SKM-1 treated with dmso at 0.1 percent for 144 hours (cell line): Measurements from ENCODE around the gene ZCCHC24.

Source experiments
- DNase-seq: peaks from one replicate; lab custom pipeline; 2025; ENCODE audit not compliant: unreplicated experiment; lab: John Stamatoyannopoulos, UW

ZCCHC24 gene

DNA sequence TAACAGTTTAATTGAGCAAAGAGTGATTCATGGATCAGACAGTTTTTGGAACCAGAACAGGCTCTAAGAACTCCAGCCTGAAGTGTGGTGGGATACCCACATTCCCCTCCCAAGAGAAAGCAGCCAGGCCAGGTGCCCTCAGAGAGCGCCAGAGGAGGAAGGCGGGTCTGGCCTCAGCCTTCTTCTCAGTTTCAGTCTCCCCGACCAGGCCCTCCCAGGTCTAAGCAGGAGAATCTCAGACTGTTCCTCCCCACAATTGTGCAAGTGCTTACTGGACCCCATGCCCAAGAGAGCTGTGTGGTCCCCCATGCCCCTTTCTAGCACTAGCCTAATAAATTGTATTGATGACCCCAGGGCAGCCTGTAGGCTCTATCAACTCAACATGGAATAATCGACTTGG is 72.6 kb downstream of the ZCCHC24 start:
- DNase-seq, result no peak

GRCh38 chr10:79367426-79368189 is 77.8 kb downstream of the ZCCHC24 start:
- DNase-seq, result no peak

- no peak for DNase-seq
Observed at GRCh38 chr10:79361726-79362397, 83.6 kb downstream of the ZCCHC24 start.

- DNase-seq, result no peak
Observed at GRCh38 chr10:79360499-79361342, 84.7 kb downstream of the ZCCHC24 start.

- no peak for DNase-seq
Observed at GRCh38 chr10:79359816-79360498, 85.5 kb downstream of the ZCCHC24 start.

GRCh38 chr10:79358811-79359210 is 86.6 kb downstream of the ZCCHC24 start:
- no peak for DNase-seq

DNA sequence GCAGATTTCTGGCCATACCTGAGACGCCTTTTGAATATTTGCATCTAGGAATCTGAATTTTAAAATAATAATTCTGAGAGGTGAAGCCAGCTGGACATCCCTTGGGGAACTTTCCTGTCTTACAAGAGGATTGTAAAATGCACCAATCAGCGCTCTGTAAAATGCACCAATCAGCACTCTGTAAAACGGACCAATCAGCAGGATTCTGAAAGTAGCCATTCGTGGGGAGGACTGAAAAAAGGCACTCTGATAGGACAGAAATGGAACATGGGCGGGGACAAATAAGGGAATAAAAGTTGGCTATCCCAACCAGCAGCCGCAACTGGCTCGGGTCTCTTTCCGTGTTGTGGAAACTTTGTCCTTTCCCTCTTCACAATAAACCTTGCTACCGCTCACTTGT is 88.2 kb downstream of the ZCCHC24 start:
- DNase-seq, result no peak

- peak; percentile 64 for DNase-seq
Observed at GRCh38 chr10:79356104-79356503, 89.3 kb downstream of the ZCCHC24 start.

DNA sequence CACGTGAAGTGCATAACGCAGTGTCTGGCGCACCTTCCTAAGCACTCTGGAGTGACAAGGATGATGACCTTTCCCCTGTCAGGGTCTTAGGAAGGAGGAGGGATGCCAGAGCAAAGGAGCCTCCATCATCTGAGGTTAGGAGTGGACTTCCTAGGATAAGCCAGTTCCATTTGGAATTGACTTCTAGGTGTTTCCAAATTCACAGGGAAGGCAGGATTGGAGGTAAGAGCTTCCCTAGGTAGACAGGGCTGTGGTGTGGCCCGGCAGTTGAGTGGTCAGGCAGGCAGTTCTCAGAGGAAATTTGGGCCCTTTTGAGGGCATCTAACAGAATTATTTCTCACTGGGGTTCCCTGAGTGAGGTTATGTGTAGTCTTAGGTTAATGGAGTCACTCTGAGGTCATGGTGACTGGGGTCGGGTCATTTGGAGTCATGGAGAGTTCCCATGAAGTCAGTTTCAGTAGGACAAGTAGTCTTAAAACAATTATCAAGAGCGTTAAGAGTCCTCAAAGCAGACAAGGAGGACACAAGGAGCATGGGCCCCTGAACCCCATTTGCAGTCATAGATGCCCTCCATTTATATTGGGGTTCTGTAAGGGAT is 89.9 kb downstream of the ZCCHC24 start:
- no peak for DNase-seq

GRCh38 chr10:79354615-79355014 is 90.8 kb downstream of the ZCCHC24 start:
- DNase-seq, result no peak

- no peak for DNase-seq
Observed at GRCh38 chr10:79354141-79354540, 91.3 kb downstream of the ZCCHC24 start.

DNA sequence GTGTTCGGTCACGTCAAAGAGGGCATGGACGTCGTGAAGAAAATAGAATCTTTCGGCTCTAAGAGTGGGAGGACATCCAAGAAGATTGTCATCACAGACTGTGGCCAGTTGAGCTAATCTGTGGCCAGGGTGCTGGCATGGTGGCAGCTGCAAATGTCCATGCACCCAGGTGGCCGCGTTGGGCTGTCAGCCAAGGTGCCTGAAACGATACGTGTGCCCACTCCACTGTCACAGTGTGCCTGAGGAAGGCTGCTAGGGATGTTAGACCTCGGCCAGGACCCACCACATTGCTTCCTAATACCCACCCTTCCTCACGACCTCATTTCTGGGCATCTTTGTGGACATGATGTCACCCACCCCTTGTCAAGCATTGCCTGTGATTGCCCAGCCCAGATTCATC is 91.7 kb downstream of the ZCCHC24 start:
- no peak for DNase-seq

DNA sequence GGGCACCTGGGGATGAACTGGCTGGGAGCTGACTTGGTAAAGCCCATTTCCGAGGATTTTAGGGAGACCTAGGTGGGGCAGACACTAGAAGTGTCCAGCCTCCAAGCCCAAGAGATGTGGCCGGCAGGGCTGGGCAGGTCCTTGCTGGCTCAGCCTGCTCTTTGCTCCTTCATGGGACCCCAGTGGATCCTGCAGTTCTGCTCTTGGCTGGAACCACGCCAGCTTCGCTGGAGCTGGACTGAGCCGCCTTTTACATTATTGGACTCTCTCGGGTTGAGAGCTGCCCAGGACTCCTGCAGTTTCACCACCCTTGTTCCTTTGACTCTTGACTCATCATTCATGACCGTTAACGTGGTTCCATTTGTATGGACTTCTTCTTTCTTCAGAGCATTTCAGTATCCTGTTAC is 92.4 kb downstream of the ZCCHC24 start:
- DNase-seq, result peak; percentile 6

DNA sequence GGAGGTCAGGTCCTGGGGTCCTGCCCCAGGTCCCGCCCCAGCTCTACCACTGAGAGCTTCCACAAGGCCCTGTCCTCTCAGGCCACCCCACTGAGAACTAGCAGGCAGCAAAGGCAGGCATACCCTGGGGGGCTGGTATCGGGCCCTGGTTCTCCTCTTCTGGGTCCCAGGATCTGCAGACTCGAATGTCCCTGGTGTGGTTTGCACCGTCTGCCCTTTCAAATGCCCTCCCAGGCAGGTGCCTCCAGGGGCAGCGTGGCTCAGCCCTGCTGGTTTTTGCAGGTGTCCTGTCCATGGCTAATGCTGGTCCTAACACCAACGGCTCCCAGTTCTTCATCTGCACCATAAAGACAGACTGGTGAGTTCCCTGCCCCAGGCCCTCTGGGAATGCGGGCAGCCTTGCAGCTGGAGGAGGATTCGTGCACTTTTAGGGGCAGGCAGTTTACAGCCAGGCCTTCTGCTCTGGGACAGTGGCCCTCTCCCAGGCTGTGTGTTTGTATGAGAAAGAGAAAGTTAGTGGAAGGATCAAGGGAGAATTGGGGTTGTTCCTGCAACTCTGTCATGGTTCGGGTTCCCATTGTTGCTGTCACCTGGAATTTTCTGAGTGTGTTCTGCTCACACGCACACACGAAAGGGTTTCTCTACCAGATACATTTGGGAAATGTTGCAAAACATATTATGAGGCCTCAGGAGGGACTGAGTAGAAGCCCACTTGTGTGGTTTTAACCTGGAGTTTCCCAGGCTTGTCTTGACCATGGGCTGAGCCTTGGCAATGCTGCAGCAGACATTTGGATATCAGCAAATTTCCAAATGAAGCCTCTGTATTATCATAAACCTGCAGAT is 93.2 kb downstream of the ZCCHC24 start:
- DNase-seq, result no peak

DNA sequence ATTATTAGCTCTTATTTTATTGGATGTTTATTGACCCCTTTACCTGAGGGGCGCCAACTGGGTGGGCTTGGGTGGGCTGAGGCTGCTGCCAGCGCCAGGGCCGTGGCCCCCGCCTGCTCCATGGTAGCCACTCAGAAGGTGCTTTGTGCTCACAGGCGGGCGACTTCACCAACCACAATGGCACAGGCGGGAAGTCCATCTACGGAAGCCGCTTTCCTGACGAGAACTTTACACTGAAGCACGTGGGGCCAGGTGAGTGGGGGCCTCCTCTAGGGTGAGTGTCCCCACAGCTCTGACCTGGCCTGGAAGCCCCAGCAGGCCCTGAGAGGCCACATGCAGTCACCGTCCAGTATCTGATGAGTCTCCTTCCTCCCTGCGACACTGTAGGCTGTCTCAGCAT is 94.1 kb downstream of the ZCCHC24 start:
- DNase-seq, result no peak

DNA sequence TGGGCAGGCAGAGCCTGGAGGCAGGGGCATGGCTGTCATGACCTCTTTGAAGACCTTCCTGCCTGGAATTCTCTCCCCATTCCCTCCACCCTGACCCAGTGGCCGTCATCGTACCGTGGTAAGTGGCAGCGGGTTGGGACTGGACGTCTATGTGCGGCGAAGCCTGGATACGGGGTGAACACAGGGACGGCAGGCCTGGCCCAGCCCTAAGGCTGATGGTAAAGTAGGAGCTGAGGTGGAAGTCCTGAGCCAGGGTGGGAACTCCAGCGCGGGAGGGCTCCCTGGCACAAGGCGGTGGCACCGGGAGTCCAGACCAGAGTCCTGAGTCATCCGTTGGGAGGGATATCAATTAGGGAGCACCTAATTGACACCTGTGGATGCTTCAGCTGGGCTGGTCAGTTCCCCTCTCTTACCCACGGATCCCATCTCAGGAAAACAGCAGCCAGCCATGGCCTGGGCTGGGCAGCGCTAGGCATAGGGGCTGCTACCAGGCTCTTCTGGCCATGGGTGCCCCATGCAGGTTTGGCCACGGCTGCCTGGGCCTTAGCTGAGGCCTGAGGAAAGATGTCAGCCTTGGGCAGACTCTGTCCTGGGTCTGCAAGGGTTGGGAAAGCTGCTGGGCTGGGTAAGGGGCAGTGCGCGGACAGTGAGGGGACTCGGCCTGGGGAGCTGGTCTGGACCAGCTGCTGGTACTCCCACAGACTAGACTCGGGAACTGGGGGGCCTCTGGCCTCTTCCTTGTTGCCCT is 94.8 kb downstream of the ZCCHC24 start:
- DNase-seq, result no peak

DNA sequence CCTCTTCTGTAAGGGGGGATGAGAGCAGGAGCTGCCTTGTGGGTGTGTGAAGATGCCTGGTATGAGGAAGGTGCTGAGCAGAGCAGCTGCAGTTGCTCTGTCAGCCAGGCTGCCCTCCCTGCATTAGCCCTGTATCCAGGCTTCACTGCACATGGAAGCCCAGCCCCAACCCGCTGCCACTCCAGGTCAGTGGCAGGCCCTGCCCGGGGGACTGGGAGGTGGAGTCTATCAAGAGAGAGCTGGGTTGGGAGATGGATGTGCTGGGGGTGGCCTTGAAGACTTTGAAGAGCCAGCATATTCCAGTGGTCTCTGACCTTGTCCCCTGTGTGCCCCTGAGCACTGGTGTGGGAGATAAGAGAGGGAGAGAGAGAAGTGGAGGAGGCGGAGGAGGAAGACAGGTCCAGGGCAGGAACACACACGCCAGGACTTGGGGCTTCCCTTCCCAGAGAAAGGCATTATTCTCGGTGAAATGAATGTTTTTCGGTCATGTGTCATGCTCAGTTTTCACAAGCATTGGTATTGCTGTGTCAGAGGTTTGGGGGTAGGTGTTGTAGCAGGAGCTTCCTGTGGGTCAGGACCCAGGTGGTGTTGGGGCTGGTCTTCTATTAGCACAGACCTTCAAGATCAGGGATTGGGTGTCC is 95.5 kb downstream of the ZCCHC24 start:
- DNase-seq, result no peak

DNA sequence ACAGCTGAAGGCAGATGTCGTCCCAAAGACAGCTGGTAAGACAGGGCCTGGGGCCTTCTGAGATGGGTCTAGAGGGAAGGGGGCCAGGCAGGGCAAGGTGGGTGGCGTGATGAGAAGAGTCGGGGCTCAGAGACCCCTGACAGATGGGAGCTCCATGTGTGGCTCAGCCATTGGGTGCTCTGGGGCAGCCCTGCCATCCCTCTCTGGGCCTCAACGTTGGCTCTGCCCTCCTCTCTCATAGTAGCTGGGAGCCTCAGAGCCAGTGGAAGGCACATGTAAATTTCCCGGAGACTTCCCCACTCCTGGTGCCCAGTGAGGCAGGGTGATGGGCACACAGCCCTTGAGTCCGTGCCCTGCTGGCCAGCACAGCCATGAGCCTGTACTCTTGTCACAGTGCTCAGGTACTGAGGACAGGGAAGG is 96.3 kb downstream of the ZCCHC24 start:
- DNase-seq, result no peak

DNA sequence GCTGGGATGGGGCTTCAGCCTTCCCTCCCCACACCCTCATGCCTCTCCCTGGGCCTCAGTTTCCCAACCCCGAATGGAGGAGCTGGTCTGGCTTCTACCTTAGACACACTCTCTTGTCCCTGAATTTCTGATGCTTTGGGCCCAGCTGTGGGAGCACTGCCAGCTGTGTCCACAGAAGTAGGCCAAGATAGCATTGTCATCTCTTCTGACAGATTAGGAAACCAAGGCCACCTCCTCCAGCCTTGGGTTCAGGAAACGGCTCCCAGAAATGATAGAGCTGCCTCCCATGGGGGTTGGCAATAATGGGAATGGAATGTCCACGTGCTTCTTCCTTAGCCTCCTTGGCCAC is 96.8 kb downstream of the ZCCHC24 start:
- no peak for DNase-seq
